ENCODE data around the gene SPOCK1.

Gene SPOCK1

GRCh38 chr5:137491121-137491520 is 8.0 kb downstream of the SPOCK1 start:
- DNase-seq = no peak

GRCh38 chr5:137490591-137490990 is 8.5 kb downstream of the SPOCK1 start:
- no peak for DNase-seq

DNA sequence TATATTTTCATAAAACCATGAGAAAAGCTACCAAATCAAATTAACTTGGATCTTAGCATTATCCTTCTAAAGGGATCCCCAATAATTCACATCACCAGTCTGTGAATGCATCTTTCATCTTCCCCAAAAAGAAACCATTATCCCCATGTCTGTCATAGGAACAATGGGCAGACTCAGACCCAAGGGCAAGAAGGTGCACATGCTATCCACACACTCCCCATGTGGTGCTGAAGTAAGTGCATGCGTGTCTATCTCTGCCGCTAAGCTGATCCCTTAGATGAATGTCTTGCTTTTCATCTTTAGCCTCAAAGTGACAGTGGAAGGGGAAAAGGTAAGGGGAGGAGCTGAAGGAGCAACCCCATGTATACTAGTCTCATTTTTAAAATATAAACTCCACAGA is 10.2 kb downstream of the SPOCK1 start:
- DNase-seq = no peak

GRCh38 chr5:137488516-137488915 is 10.6 kb downstream of the SPOCK1 start:
- peak; percentile 58 to 82 for DNase-seq

DNA sequence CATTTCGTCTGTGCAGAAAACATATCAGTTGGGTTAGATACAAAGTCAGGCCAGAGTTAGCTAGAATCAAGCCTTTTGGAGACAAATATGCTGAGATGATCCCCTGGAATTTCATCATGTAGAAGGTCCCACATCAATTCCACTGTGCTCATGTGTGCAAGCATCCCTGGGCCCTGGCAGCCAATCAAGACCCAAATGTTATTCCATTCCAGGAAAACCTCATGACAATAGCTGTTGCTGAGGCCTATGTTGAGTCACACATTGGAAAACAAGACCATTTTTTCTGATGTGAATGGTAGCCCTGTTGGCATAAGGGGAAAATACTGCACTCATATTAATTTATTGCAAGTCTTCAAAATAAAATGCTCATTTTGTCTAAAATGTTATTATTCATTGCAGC is 11.5 kb downstream of the SPOCK1 start:
- DNase-seq = no peak

GRCh38 chr5:137486707-137487106 is 12.4 kb downstream of the SPOCK1 start:
- DNase-seq = no peak

- no peak for DNase-seq
These were observed 17.5 kb downstream of the SPOCK1 start for GRCh38 chr5:137481596-137481995.

DNA sequence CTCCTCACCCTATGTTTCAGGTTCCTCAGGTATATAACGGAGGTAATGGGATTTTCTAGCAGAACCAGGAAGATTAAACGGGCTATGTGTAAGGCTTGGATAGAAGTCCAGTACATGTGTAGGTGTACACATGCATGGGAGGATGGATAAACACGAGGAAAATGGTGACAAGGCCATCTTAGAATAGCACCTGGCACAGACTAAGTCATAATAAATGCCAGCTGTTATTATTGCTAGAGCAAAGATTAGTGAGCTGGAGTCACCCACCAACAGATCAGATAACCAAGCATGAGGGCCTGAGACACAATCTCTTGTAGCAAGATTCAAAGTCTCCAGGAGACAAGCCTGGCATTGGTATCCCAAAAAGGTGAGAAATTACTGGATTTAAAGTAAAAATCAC is 21.1 kb downstream of the SPOCK1 start:
- DNase-seq = no peak

GRCh38 chr5:137470921-137471220 is 28.3 kb downstream of the SPOCK1 start:
- no peak for DNase-seq

DNA sequence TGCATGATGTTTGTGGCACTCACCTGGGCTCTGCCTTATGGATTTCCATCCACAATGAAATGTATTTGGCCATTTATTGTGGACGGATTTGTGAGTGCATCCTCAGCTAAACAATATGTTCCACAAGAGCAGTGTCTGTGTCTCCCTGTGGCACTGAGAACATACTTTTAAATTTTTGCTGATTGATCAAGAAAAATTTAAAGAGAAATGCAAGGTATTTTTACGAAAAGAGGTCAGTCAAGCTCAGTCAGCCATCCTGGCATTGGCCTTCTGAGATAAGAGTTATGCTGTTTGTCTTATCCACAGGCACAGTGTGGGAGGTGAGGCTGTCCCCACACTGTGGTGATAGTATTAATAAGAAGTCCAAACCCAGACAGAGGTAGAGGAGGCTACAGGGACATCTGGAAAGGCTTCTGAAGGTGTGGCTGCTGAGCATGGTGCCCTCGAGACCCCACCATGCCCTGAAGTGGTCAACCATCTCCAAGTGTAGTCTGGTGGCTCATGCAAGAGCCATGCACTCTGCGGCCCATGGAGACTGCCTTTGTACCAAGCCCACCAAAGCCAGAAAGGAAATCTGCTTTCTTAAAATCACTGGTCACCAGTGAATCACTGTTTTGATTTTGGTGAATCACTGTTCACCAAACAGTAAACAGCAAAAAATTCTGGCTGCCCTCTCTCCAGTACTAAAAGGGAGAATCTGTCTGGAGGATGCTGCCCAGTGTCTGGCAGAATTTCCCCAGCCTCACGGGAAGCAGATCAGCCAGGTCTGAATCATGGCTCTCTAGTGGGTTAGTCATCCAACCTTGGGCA is 28.8 kb downstream of the SPOCK1 start:
- no peak for DNase-seq

DNA sequence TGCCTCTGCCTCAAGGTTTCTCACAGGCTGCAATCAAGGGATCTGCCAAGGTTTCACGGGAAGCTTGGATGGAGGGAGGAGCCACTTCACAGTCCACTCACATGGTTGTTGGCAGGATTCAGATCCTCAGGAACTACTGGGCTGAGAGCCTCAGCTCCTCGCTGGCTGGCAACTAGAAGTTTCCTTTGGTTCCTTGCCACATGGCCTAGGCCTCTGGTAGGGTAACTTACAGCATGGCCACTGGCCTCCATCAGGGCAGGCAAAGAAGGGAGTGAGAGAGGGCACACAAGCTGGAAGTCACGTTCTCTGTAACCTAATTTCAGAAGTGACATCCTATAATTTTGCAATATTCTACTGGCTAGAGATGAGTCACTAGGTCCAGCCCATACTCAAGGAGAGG is 32.2 kb downstream of the SPOCK1 start:
- DNase-seq = no peak

DNA sequence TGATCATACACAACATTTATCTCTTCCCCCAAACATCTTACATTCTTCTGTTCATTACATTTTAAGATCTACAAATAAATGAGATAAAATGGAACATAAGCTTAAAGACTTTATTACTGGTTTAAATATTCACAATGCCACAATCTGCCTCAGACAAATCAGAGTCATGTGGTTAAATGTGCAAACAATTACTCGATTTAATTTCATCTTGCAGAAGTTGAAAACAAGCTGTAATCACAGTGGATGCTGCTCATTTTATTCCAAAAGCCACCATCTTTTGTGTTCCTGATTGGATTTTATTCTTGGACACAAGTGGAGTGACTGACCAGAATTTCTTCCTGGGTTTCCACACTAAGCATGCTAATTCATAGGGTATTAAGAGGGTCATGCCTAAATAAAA is 33.2 kb downstream of the SPOCK1 start:
- no peak for DNase-seq

DNA sequence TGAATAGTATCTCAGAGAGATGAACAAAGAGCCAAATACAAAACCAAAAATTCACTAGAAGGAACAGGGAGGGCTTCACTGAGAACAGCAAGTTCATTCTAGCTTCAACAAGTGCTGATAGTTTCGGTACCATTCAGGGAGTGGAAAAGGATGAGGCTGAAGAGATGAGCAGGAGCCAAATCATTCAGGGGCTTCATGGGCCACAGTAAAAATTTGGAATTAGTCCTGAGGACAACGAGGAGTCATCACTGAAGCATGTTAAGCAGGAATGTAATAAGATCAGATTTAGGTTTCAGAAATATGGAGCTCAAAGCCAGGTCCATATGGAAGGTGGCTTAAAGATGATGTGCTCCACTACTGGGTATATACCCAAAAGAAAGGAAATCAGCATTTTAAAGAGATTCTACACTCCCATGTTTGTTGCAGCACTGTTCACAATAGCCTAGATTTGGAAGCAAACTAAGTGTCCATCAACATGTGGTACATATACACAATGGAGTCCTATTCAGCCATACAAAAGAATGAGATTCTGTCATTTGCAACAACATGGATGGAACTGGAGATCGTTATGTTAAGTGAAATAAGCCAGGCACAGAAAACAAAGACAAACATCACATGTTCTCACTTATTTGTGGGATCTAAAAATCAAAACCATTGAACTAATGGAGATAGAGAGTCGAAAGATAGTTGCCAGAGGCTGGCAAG is 36.2 kb downstream of the SPOCK1 start:
- DNase-seq = no peak

DNA sequence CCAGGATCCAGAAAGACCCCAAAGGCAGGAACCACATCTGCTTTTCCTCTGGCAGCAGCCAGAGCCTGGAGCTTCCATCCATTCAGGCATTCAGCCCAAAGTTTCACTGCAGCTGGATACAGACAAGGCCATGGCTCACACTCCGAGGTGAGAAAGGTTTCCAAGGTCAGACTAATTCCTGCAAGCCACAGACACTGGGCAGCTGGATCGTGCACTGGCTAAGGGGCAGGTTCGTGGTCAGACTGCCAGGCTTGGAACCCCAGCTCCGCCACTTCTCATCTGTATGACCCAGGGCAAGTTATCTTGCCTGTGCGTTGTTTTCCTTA is 36.9 kb downstream of the SPOCK1 start:
- DNase-seq = no peak

DNA sequence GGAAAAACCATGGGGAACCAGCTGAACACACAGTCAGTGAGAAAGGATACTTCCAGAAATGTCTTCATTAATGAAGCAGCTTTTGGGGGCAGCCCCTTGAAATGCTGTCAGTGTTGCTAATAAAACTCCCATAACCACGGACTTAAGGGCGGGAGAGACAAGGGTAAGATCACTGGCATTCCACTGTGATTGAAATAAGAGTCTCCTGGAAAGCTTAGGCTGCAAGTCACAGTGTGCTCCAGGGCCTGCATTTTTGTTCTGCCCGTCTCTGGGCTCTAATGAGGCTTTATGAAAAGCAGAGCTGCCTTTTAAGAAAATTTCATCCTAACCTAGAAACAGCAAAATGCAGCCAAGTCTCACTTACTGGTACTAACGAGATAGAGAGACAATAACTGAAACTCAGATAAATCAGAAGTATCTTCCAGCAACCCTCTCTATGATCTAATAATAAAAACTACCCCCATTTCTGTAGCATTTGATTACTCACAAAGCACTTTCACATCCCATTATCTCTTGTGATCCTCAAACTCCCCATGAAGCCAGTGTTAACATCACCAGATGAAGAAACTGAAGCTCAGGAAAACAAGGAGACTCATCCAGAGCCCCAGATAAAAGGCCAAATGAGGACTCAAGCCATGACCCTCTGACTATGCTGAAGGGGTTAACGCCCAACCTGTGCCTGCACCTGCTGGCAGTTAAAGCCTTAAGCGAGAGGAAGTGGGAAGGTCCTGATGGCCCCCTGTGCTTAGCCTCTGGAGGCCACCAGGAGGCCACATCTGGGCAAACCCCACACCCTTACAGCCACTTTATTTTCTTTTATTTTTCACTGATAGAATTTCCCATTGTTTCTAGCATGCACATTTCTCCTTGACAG is 37.5 kb downstream of the SPOCK1 start:
- DNase-seq = peak; percentile 47 to 81

DNA sequence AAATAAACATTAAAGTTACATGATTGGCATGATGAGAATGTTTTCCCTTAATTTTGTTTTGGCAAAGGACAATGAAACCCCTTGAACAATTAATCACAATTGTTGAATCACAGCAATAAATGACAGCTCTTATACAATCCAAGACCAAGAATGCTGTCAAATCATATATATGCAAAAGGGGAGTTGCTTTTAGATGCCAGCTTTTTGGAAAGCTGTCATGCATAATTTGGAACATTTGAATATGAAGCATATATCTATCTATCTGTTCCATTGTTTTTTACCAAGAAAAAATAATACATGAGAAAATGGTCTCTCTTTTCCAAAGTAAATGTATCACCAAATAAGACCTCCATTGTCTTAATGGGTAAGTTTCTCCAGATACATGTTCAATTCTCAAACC is 44.5 kb downstream of the SPOCK1 start:
- no peak for DNase-seq

- DNase-seq = no peak
These were observed 45.5 kb downstream of the SPOCK1 start for GRCh38 chr5:137453483-137454080.

DNA sequence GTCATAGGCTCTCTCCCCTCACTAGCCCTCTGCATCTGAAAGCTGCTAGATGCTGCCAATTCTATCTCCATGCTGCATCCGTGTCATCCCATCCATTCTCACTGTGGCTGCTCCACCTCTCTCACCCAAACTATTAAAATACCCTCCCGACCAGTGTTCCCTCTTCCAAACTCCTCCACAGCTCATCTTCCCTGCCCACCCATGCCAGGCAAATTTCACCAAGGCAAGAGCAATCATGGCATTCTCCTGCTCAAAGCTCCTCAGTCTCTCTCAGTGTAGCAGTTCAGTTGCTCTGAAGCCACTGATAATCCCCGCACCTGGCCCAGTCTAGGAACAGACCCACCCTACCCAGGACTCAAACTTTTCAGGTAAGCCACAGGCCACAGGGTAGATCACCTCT is 48.4 kb downstream of the SPOCK1 start:
- no peak for DNase-seq

- DNase-seq = no peak
These were observed 50.3 kb downstream of the SPOCK1 start for GRCh38 chr5:137448868-137449267.

- no peak for DNase-seq
These were observed 52.5 kb downstream of the SPOCK1 start for GRCh38 chr5:137446615-137447014.

- DNase-seq = no peak
These were observed 53.0 kb downstream of the SPOCK1 start for GRCh38 chr5:137446151-137446550.

- no peak for DNase-seq
These were observed 56.5 kb downstream of the SPOCK1 start for GRCh38 chr5:137442660-137443059.

DNA sequence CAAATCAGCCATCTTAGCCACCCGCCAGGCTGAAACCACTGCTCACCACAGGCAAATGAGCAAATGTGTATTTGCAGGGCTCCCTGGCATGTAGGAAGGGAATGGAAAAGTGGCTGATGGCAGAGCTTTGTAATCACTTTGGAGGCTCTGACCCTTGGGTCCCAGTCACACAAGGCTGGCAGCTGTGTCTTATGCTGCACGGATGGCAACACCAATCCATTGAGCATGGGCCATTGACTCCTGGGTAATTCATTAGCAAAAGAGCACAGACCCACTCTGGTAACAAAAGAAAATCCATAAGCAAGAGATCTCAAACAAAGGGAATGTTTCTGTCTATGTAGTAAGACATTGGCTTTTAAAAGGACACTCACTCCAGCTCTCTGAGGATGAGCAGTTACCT is 57.6 kb downstream of the SPOCK1 start:
- DNase-seq = peak in 1 of 2 experiments; percentile 45

DNA sequence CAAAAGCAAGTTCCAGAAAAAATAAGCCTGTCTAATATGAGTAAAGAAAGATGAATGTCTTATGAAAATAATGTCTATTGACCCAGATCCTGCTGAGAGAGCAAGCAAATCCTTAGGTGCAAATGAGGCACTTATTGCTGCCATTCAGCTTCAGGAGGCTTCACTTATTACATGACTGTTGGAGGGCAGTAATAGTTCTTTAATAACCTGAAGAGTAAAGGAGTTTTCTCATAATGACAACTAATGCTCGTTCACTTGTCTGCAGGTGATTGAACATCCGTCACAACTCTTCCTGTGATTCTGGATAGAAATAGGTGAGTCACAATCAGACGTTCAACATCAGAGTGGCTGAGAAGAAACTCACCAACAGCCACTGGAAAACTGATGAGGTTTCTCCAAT is 58.3 kb downstream of the SPOCK1 start:
- DNase-seq = no peak

Data from NCI-H526 (cell line).